Breast epithelium (tissue), 4 donors: ENCODE measurements around the gene RAI1. TPM values are rescaled to one million over a fixed set of nuclear protein-coding genes. Genes with fewer than 3 reads are reported as not detected.

Experiments used
- DNase-seq, 2 donors: peaks; one replicate each; pipeline ENCODE4 v3.0.0-alpha.2; 2019; ENCODE audit warnings: low spot score in 2 of 2
- H3K27ac ChIP-seq, 2 donors: fragments of 200-600 bp; sonication (generic) in 1 of 2; one replicate each; pipeline ENCODE4 v1.5.1; 2016 to 2019; ENCODE audit warnings: mild to moderate bottlenecking in 1 of 2
- H3K27me3 ChIP-seq, 2 donors: fragments of 200-600 bp; sonication (generic) in 1 of 2; one replicate each; pipeline versions ENCODE4 v1.5.1 to v1.6.0; 2017 to 2019; ENCODE audit warnings: control low read depth in 1 of 2, mild to moderate bottlenecking in 1 of 2
- H3K36me3 ChIP-seq: fragments of 200-600 bp; one replicate; pipeline ENCODE4 v1.5.1; 2019
- H3K4me1 ChIP-seq, 2 donors: fragments of 200-600 bp; sonication (generic); one replicate each; pipeline ENCODE4 v1.5.1; 2016 to 2019; ENCODE audit warnings: control low read depth in 1 of 2
- H3K4me3 ChIP-seq, 3 donors: fragments of 200-600 bp; sonication (generic); 1 replicate in 2 of 3; 2 replicates in 1 of 3; pipeline ENCODE4 v1.5.1; 2016 to 2019; ENCODE audit warnings: mild to moderate bottlenecking in 3 of 3, moderate library complexity in 2 of 3
- H3K9me3 ChIP-seq, 2 donors: fragments of 200-600 bp; sonication (generic) in 1 of 2; one replicate each; pipeline ENCODE4 v1.5.1; 2016 to 2019; ENCODE audit warnings: control low read depth in 1 of 2
- POLR2A ChIP-seq: fragments of 450-650 bp; IDR thresholded peaks from one replicate; pipeline ENCODE4 v1.6.1; 2016; ENCODE audit warnings: antibody characterized with exemption, mild to moderate bottlenecking, moderate library complexity
- POLR2AphosphoS5 ChIP-seq, 3 donors: sonication (generic); formaldehyde crosslinking; IDR thresholded peaks; one replicate each; pipeline ENCODE4 v1.6.1; 2017; ENCODE audit warnings: antibody characterized with exemption in 3 of 3
- intact Hi-C: fragments of 100-400 bp; cut with DNase I; formaldehyde crosslinking; loops from one replicate; pipeline ENCODE4 v1.15.1; 2023; ENCODE audit warnings: low total_unique reads
- total RNA-seq, 3 donors: library from RNA; depleted of rRNA; stranded (reverse); fragments of >200 nt; gene quantifications; one replicate each; pipeline ENCODE4 v1.1.0, GENCODE V29; 2016
- TF ChIP-seq, protein P1 (sequence below), 3 donors: fragments of 450-650 bp; IDR thresholded peaks; one replicate each; pipeline ENCODE4 v1.5.1; 2016 to 2017; ENCODE audit warnings: antibody characterized with exemption in 3 of 3, mild to moderate bottlenecking in 3 of 3, moderate library complexity in 3 of 3

RAI1 gene
- total RNA-seq, 3 donors from 2014 or later: 5.6 to 25.6 (median 20.6) TPM

DNA sequence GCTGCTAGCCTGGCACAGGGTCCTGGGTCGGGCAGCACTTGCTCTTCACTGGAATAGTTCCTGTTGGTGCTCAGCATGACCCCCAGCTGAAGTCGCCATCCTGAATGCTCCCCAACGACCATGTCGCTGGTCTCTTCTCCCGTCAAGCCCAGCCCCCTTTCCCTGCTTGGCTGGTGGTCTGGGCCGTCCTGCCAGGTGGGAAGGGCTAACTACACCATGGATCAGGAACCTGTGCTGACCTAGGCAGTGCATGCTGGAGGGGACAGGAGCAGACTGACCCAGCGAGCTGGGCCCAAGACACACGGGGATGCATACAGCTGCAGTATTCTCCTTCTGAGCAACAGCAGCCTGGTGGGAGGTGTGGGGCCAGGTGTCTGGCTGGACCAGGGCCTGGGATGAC lies 164.7 kb downstream of the RAI1 start:
- Histone ChIP-seq H3K36me3 (no peaks in the 10 kb centered on the region), H3K4me1 (peaks cover 19 to 37% of the 10 kb centered on the region in 2 donors), H3K9me3 (no peaks in the 10 kb centered on the region), H3K27ac (peak overlapping the region in 1 of 2 donors; percentile 12), H3K27me3 (no peaks in the 10 kb centered on the region), H3K4me3 (no peak overlapping the region)
- intact Hi-C loops: no loop called here
- DNase-seq: no peak
- TF ChIP-seq POLR2AphosphoS5 (IDR thresholded peaks at IDR 0.05): no peak
- TF ChIP-seq, protein P1, sequence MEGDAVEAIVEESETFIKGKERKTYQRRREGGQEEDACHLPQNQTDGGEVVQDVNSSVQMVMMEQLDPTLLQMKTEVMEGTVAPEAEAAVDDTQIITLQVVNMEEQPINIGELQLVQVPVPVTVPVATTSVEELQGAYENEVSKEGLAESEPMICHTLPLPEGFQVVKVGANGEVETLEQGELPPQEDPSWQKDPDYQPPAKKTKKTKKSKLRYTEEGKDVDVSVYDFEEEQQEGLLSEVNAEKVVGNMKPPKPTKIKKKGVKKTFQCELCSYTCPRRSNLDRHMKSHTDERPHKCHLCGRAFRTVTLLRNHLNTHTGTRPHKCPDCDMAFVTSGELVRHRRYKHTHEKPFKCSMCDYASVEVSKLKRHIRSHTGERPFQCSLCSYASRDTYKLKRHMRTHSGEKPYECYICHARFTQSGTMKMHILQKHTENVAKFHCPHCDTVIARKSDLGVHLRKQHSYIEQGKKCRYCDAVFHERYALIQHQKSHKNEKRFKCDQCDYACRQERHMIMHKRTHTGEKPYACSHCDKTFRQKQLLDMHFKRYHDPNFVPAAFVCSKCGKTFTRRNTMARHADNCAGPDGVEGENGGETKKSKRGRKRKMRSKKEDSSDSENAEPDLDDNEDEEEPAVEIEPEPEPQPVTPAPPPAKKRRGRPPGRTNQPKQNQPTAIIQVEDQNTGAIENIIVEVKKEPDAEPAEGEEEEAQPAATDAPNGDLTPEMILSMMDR (IDR thresholded peaks at IDR 0.05): no peak
- no peak for TF ChIP-seq POLR2A

DNA sequence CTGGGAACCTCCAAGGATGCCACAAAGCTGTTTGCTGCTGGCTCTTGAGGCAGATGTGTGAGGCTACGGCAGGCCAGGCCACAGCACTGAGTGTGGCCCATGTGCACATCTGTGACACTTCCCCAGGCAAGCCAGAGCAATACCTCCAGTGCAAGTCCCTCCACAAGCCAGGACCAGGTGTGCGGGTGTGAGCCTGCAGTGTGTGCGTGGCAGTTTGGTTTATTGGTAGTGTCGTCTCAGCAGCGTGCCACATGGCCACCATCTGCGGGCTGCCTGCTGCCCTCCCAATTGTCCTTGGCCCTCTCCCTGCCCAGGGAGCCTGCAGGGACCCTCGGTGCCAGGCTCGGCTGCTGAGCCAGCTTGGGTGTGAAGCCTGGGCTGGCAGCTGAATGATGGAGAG lies 165.4 kb downstream of the RAI1 start:
- Histone ChIP-seq H3K4me3 (no peak overlapping the region), H3K27me3 (no peaks in the 10 kb centered on the region), H3K9me3 (no peaks in the 10 kb centered on the region), H3K27ac (no peak overlapping the region), H3K4me1 (peaks cover 19 to 32% of the 10 kb centered on the region in 2 donors), H3K36me3 (no peaks in the 10 kb centered on the region)
- TF ChIP-seq POLR2A (no peak), POLR2AphosphoS5 (IDR thresholded peaks at IDR 0.05) (no peak)
- TF ChIP-seq, protein P1 (IDR thresholded peaks at IDR 0.05): no peak
- no peak for DNase-seq
- intact Hi-C loops: no loop called here

DNA sequence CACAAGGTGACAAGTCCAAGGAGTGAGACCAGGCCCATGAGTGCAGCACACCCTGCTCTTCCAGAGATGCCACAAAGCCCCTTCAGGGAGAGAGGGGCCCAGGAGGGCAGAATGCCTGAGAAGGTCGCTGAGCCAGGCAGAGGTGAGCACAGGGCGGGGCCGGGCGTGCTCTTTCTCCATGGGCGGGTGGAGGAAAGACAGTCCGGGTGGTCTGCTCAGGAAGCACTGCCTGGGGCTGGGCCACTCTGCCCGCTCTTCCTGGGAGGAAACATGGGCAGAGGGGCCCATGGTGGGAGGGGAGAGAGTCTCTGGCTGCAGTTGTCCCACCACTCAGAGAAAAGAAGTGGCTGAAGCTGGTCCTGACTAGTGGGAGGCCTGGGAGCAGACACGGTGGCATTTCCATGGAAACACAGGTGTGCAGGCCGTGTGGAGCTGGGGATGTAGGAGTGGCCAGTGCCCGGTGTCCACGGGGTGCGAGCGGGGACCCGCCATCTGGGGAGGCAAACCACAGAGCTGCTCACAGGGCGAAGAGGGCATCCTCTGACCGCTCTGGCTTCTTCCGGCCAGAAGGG lies 165.9 kb downstream of the RAI1 start:
- Histone ChIP-seq H3K4me1 (peaks cover 19 to 26% of the 10 kb centered on the region in 2 donors), H3K36me3 (no peaks in the 10 kb centered on the region), H3K27ac (peak overlapping the region in 1 of 2 donors; percentile 84), H3K4me3 (no peak overlapping the region), H3K27me3 (no peaks in the 10 kb centered on the region), H3K9me3 (no peaks in the 10 kb centered on the region)
- intact Hi-C loops: no loop called here
- TF ChIP-seq POLR2AphosphoS5 (IDR thresholded peaks at IDR 0.05) (no peak), POLR2A (no peak)
- TF ChIP-seq, protein P1 (IDR thresholded peaks at IDR 0.05): no peak
- DNase-seq: no peak

- H3K4me3 ChIP-seq: no peak overlapping the region
- intact Hi-C loops: no loop called here
- no peak for DNase-seq
Measured at GRCh38 chr17:17847726-17848125, 166.5 kb downstream of the RAI1 start.

More at GRCh38 chr17:17847726-17848125, 166.5 kb downstream of the RAI1 start:
- no peaks in the 10 kb centered on the region for H3K9me3 ChIP-seq
- H3K27ac ChIP-seq: peak overlapping the region; percentile 15 to 84
- H3K4me1 ChIP-seq: peaks cover 19 to 22% of the 10 kb centered on the region in 2 donors
- no peaks in the 10 kb centered on the region for H3K27me3 ChIP-seq
- H3K36me3 ChIP-seq: no peaks in the 10 kb centered on the region
- no peak for TF ChIP-seq POLR2A
- TF ChIP-seq, protein P1 (IDR thresholded peaks at IDR 0.05): no peak
- TF ChIP-seq POLR2AphosphoS5 (IDR thresholded peaks at IDR 0.05): no peak
